SHP77 treated with DMSO at 0.1 percent for 48 hours (cell line): ENCODE data around the gene SAMD11.
A peak's percentile ranks its signal among the peaks of the same experiment; 100 is the strongest.
"Not testable (repeated sequence)": the region's sequence is repeated elsewhere in the genome, so short reads cannot be mapped to it uniquely, and the experiment has no call there.

ENCODE experiments used
- DNase-seq: peaks from one replicate; lab custom pipeline; 2025; lab: John Stamatoyannopoulos, UW

SAMD11 gene

GRCh38 chr1:945688-946556 is 22.2 kb downstream of the SAMD11 start:
- DNase-seq: no peak

DNA sequence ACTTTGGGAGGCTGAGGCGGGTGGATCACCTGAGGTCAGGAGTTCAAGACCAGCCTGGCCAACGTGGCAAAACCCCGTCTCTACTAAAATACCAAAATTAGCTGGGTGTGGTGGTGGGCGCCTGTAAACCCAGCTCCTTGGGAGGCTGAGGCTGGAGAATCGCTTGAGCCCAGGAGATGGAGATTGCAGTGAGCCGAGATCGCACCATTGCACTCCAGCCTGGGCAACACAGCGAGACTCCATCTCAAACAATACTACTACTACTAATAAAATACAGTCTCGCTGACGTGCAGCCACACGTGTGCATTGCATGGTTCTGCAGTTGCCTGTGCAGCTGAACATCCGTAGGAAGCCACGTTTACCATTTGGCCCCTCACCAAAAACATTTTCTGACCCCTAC is 23.1 kb downstream of the SAMD11 start:
- not testable (repeated sequence) for DNase-seq

- no peak for DNase-seq
Measured at GRCh38 chr1:947958-948357, 24.2 kb downstream of the SAMD11 start.

DNA sequence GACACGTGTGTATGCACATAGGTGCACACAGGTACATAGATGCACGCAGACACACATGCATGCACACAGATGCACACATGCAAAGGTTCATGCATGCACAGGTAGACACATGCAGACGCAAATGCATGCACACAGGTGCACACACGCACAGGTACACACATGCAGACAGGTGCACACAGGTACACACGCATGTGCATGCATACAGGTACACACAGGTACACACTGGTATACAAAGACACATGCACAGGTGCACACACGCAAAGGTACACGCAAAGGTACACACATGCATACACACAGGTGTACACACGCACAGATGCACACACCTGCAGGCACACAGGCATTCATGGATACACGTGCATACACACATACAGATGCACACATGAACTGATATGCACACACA is 26.5 kb downstream of the SAMD11 start:
- DNase-seq: no peak

DNA sequence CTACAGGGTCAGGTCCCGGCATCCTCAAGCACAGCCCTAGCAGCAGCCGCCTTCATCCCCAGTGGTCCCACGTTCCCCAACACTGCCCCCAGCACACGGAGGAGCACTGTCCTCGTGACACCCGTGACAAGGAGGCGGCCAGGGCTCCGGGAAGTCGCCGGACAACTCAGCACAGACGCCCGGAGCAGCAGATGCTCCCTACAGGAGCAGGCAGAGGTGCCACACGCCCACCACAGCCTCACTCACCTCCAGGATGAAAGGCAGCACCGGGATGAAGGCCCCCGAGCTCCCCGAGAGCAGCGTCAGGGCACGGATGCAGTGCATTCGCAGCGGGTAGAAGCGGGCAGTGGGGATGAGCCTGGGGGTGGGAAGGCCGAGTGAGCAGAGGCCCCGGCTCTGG is 27.2 kb downstream of the SAMD11 start:
- no peak for DNase-seq

- DNase-seq: no peak
Measured at GRCh38 chr1:951364-951763, 27.6 kb downstream of the SAMD11 start.

DNA sequence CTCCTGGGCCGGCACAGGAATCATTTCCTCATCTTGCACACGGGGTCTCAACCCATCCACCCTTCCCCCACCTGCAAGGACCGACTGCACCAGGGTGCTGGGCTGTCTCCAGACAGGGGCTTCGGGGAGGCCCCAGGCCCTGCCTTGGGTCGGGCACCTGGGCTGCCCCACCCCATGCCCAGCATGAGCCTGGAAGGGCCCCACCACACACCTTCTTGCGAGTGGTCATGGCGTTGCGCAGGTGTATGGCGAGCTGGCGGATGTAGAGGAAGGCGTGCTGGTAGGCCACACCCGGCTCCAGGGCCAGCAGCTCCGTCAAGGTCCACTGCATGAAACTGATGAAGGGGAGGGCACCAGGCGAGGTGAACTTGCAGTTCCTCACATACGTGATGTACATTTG is 28.5 kb downstream of the SAMD11 start:
- no peak for DNase-seq

- DNase-seq: no peak
Measured at GRCh38 chr1:952603-953002, 28.9 kb downstream of the SAMD11 start.

DNA sequence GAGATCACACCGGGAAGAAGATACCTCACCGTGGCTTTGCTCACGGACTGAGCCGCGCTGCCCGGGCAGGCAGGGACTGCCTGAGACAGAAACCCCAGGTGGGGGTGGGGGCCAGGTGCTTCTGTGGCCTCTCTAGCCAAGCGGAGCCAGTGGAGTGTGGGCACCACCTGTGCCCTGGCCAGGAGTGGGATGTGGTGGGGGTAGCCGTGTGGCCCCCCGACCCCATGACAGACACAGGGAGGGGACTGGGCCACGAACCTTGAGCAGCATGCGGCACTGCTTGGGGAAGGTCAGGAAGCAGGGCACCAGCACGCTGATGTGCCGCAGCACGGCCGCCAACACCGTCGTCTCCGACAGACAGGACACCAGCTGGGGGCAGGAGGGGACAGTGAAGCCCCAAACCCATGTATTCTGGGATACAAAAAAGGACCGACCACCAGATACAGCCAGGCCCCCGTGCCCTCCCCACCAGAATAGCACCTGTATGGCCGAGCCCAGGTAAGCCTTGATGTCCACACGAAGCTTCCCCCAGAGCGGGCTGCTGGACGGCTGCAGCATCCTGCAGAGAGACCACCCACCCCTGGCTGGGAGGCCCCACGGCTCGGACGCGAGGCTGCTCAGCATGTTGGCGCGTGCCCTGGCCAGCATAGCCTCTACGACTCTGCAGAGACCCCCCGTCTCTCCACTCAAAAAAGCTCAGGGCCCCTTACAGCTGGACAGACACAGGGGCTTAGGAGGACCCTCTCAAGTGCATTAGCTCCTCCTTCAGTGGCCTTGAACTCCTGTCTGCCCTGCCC is 30.0 kb downstream of the SAMD11 start:
- no peak for DNase-seq

DNA sequence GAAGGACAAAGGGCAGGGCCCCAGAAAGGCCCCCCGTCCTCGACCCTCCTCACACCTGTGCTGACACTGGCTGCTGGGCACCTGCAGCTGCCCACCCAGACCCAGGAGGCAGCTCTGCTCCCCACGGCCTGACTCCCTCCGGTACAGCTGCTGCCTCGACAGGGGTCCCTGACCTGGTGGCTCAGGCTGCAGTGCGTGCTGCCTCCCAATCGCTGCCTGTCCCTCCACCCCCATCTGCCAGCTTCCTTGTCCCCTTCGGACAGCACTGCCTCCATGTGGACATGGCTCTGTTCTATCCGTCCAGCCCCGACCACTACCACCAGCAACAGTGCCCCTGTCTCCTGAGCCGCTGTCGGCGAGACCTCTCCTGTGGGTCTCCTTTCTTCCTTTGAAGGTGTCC is 31.2 kb downstream of the SAMD11 start:
- no peak for DNase-seq

DNA sequence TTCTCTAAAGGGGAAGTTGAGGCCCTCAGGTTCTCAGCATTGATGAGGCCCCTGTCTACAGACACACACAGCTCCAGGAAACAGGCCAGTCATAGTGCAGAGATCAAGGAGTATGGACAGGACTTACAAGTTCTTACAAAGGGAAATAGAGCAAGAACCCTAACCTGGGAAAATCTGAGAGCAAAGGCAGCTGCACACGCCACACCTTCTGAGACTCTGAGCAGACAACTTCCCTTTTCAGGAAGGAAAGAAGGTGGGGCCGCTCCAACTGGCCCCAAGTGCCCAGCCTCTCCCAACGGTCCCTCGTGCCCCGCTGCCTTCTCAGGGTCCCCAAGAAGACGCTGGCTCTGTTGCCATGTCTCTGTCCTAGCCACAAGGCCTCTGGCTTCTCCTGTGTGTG is 31.8 kb downstream of the SAMD11 start:
- DNase-seq: no peak

DNA sequence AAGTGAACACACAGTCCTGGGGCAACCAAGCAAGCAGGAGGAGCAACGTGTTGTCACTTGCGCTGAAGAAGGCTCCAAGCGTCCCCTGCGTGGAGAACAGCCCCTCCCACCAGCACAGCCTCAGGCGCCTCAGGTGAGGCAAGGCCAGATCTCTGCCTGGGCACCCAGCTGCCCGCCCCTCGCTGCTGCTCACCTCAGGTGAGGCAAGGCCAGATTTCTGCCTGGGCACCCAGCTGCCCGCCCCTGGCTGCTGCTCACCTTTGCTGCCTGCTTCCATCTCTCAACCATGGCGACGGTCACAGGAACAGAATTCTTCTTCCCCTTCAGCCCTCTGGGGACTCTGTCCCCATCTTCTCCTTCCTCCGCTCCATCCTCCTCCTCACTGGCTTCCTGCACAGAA is 32.9 kb downstream of the SAMD11 start:
- no peak for DNase-seq

- DNase-seq: peak; percentile 72
Measured at GRCh38 chr1:958823-959730, 35.4 kb downstream of the SAMD11 start, which contains the start of gene NOC2L. Gene NOC2L (minus strand): TSS chr1:959256. CDS start chr1:959240, 16 bp downstream.

- no peak for DNase-seq
Measured at GRCh38 chr1:959731-960362, 36.1 kb downstream of the SAMD11 start.

- peak; percentile 12 for DNase-seq
Measured at GRCh38 chr1:960363-961131, 36.8 kb downstream of the SAMD11 start, which contains the start of gene KLHL17. Gene KLHL17 (plus strand): TSS chr1:960584. CDS start chr1:960694, 110 bp downstream.

DNA sequence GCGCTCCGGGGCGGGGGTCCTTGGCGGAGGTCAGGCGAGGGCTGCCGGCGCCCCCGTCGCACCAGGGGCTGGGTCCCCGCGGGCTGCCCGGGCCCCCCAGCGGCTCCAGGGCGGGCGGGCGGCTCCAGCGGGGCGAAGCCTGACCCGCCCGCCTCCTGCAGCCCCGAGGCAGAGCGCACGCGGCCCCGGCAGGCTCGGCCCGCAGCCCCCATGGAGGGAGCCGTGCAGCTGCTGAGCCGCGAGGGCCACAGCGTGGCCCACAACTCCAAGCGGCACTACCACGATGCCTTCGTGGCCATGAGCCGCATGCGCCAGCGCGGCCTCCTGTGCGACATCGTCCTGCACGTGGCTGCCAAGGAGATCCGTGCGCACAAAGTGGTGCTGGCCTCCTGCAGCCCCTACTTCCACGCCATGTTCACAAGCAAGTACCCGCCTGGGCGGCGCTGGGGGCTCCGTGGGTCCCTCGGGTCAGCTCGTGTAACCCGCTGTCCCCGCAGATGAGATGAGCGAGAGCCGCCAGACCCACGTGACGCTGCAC is 37.5 kb downstream of the SAMD11 start:
- no peak for DNase-seq

DNA sequence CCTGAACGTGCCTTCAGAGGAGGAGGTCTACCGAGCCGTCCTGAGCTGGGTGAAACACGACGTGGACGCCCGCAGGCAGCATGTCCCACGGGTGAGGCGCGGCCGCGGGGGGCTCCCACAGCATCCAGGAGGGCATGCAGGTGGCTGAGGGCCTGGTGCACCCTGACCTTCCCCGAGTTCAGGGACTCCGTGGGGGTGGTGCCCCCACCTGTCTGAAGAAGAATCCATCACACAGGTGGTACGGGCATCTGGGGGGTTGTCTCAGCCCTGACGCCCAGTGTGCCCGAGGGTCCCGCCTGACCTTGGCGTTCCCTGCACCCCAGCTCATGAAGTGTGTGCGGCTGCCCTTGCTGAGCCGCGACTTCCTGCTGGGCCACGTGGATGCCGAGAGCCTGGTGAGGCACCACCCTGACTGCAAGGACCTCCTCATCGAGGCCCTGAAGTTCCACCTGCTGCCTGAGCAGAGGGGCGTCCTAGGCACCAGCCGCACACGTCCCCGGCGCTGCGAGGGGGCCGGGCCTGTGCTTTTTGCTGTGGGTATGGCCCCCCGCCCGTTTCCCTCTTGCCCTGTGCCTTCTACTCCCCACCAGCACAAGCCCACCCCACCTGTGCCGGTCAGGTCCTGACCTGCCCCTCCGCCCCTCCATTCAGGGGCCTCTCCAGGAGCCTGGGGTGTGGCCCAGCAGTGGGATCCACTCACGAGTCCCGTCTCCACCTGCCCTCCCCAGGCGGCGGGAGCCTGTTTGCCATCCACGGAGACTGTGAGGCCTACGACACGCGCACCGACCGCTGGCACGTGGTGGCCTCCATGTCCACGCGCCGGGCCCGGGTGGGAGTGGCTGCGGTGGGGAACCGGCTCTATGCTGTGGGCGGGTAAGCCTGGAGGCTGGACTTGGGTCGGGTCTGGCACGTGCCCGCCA is 38.9 kb downstream of the SAMD11 start:
- no peak for DNase-seq

DNA sequence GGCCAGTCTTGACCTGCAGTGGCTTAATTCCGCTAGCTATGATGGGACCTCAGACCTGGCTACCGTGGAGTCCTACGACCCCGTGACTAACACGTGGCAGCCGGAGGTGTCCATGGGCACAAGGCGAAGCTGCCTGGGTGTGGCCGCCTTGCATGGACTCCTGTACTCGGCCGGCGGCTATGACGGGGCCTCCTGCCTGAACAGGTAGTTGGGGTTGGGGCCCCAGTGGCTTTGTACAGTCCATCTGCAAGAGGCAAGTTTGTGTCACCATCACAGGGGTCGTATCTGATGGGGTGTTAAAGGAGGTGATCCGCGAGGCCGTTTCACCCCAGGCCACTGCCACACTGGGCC is 39.6 kb downstream of the SAMD11 start:
- no peak for DNase-seq

DNA sequence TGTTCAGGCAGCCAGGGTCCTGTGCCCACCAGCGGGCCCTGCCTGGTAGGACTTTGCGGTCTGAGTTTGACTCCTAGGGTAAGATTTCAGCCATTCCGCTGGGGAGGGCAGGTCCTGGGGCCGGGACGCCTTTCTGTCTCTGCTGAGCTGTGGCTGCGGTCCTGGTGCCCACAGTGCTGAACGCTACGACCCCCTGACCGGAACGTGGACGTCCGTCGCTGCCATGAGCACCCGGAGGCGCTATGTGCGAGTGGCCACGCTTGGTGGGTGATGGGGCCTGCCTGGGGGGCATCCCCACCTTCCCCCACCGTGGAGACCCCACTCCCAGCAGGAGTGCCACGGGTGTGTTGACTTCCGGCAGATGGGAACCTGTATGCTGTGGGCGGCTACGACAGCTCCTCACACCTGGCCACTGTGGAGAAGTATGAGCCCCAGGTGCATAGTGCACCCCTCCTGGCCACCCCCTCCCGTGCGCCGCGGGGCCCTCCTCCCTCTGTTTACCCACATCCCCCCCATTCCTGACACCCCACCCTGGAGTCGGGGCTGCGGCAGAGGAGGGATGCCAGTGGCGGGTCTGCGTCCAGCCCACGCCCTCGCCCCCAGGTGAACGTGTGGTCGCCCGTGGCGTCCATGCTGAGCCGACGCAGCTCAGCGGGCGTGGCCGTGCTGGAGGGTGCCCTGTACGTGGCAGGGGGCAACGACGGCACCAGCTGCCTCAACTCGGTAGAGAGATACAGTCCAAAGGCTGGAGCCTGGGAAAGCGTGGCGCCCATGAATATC is 40.2 kb downstream of the SAMD11 start:
- DNase-seq: no peak
